Keratinocyte (primary cell): Measurements from ENCODE around the gene PLEKHG5. TPM values are rescaled to one million over a fixed set of nuclear protein-coding genes. Genes with fewer than 3 reads are reported as not detected.
A peak's percentile ranks its signal among the peaks of the same experiment; 100 is the strongest.

ENCODE experiments used
- DNase-seq: peaks from one replicate; pipeline ENCODE4 v3.0.0-alpha.2; 2011; ENCODE audit warnings: low read depth, missing footprints, low spot score
- FAIRE-seq: peaks from 2 replicates; lab custom pipeline; 2011; peaks lifted over from hg19 to GRCh38; lab: Jason Lieb, UNC
- H2AFZ ChIP-seq: 2 replicates; pipeline ENCODE4 v1.6.0; 2012; ENCODE audit warnings: low read length, control low read depth, inconsistent platforms; ENCODE audit not compliant: control insufficient read depth
- H3K27ac ChIP-seq: 2 replicates; pipeline ENCODE4 v1.5.1; 2011; ENCODE audit warnings: low read length; ENCODE audit not compliant: control insufficient read depth, insufficient read depth
- H3K27me3 ChIP-seq: 3 replicates; pipeline ENCODE4 v1.6.0; 2011; ENCODE audit warnings: low read length; ENCODE audit not compliant: control insufficient read depth, insufficient read depth; ENCODE audit errors: extremely low read depth
- H3K36me3 ChIP-seq, 2 experiments: 2 replicates in 1 of 2; 3 replicates in 1 of 2; pipeline ENCODE4 v1.5.1; 2011; ENCODE audit warnings: low read length in 2 of 2, mild to moderate bottlenecking in 1 of 2; ENCODE audit not compliant: control insufficient read depth in 2 of 2, insufficient read depth in 2 of 2; ENCODE audit errors: extremely low read depth in 1 of 2
- H3K4me1 ChIP-seq: 3 replicates; pipeline ENCODE4 v1.5.1; 2011; ENCODE audit warnings: low read length; ENCODE audit not compliant: control insufficient read depth, insufficient read depth; ENCODE audit errors: extremely low read depth
- H3K4me2 ChIP-seq: 3 replicates; pipeline ENCODE4 v1.6.0; 2011; ENCODE audit warnings: low read depth, low read length; ENCODE audit not compliant: control insufficient read depth, insufficient read depth; ENCODE audit errors: extremely low read depth
- H3K4me3 ChIP-seq, 3 experiments: fragments of 200-600 bp in 1 of 3; sonication (generic) in 1 of 3; 2 replicates in 2 of 3; 3 replicates in 1 of 3; pipeline ENCODE4 v1.5.1; 2011 to 2016; ENCODE audit warnings: low read length in 3 of 3, mild to moderate bottlenecking in 3 of 3, control low read depth in 2 of 3, inconsistent platforms in 1 of 3, low read depth in 1 of 3, mixed read lengths in 1 of 3, mixed run types in 1 of 3, moderate library complexity in 1 of 3; ENCODE audit not compliant: control insufficient read depth in 2 of 3, insufficient read depth in 2 of 3; ENCODE audit errors: extremely low read depth in 1 of 3
- H3K79me2 ChIP-seq: 2 replicates; pipeline ENCODE4 v1.6.0; 2012; ENCODE audit warnings: low read length; ENCODE audit not compliant: control insufficient read depth, insufficient read depth
- H3K9ac ChIP-seq: 3 replicates; pipeline ENCODE4 v1.6.0; 2011; ENCODE audit warnings: low read length; ENCODE audit not compliant: control insufficient read depth, insufficient read depth; ENCODE audit errors: extremely low read depth
- H3K9me1 ChIP-seq: 3 replicates; pipeline ENCODE4 v1.6.0; 2011; ENCODE audit warnings: low read length; ENCODE audit not compliant: control insufficient read depth, insufficient read depth; ENCODE audit errors: extremely low read depth
- H3K9me3 ChIP-seq: 2 replicates; pipeline ENCODE4 v1.5.1; 2012; ENCODE audit warnings: low read depth, low read length; ENCODE audit not compliant: control insufficient read depth
- H4K20me1 ChIP-seq: 3 replicates; pipeline ENCODE4 v1.6.0; 2011; ENCODE audit warnings: low read length; ENCODE audit not compliant: control insufficient read depth, insufficient read depth; ENCODE audit errors: extremely low read depth
- CTCF ChIP-seq, 3 experiments: IDR thresholded peaks in 1 of 3; conservative IDR thresholded peaks in 1 of 3; optimal IDR thresholded peaks in 1 of 3; 2 replicates in 2 of 3; 3 replicates in 1 of 3; pipeline versions ENCODE3 to v1.5.1; 2011; ENCODE audit warnings: low read length in 3 of 3, mild to moderate bottlenecking in 3 of 3, moderate library complexity in 2 of 3, control low read depth in 1 of 3, inconsistent platforms in 1 of 3; ENCODE audit not compliant: insufficient read depth in 2 of 3; ENCODE audit errors: extremely low read depth in 1 of 3
- EZH2 ChIP-seq: IDR thresholded peaks from one replicate; pipeline ENCODE4 v1.6.1; 2012; ENCODE audit warnings: inconsistent platforms, mild to moderate bottlenecking, low read length, moderate library complexity
- dilution Hi-C: fragments of 300-500 bp; cut with MboI; formaldehyde crosslinking; loops from one replicate; pipeline ENCODE4 v1.7.0; 2020; ENCODE audit warnings: low sequenced_read_pairs; ENCODE audit not compliant: extremely low pct_ligation_motif_present
- polyA plus RNA-seq, 5 experiments: library from polyadenylated mRNA; depleted of rRNA in 3 of 5; stranded (reverse) in 3 of 5; stranded (forward) in 1 of 5; unstranded in 1 of 5; fragments of >200 nt; gene quantifications; 1 replicate in 1 of 5; 2 replicates in 3 of 5; 3 replicates in 1 of 5; pipeline versions ENCODE4 v1.2.1 to v1.2.3, GENCODE V29; 2011 to 2012; ENCODE audit warnings: missing spikeins in 2 of 5, low read depth in 1 of 5, low replicate concordance in 1 of 5

Gene PLEKHG5
- polyA plus RNA-seq, 1 donor (not counting 4 experiments of a cell fraction or from before 2014, with no cell fraction given), result 11.8 TPM

GRCh38 chr1:6423321-6423999 lies 68.0 kb downstream of the PLEKHG5 start:
- Histone ChIP-seq H3K27ac (no peak overlapping the region), H3K4me3 (peak overlapping the region in 1 of 3 experiments; percentile 46), H2AFZ (peak overlapping the region; percentile 60), H3K36me3 (no peaks in the 10 kb centered on the region), H4K20me1 (no peaks in the 10 kb centered on the region), H3K9me3 (no peaks in the 10 kb centered on the region), H3K9me1 (no peaks in the 10 kb centered on the region), H3K79me2 (peaks cover 7% of the 10 kb centered on the region), H3K4me1 (peaks cover 63% of the 10 kb centered on the region), H3K4me2 (peak overlapping the region; percentile 73), H3K27me3 (peaks cover 18% of the 10 kb centered on the region), H3K9ac (peak overlapping the region; percentile 58)
- dilution Hi-C loops, result no loop called here
- FAIRE-seq (peak; percentile 78), DNase-seq (no peak)
- TF ChIP-seq EZH2, result no peak
- peak; percentile 89 to 97 (median 94) for TF ChIP-seq CTCF (optimal IDR thresholded peaks at IDR 0.05 in 1 of 3, IDR thresholded peaks at IDR 0.05 in 1 of 3, conservative IDR thresholded peaks at IDR 0.05 in 1 of 3; ENCODE audit: extremely low read depth in 1 of 3, insufficient read depth in 2 of 3, low read length in 3 of 3)

GRCh38 chr1:6421266-6421665 lies 70.2 kb downstream of the PLEKHG5 start:
- no peak overlapping the region for H3K27ac ChIP-seq
- peaks cover 18% of the 10 kb centered on the region for H3K27me3 ChIP-seq
- no peak for DNase-seq
- no peak overlapping the region for H3K4me3 ChIP-seq
- H2AFZ ChIP-seq, result no peak overlapping the region
- H3K4me1 ChIP-seq, result peaks cover 68% of the 10 kb centered on the region
- FAIRE-seq, result no peak
- no peaks in the 10 kb centered on the region for H4K20me1 ChIP-seq
- no peak overlapping the region for H3K4me2 ChIP-seq
- no peaks in the 10 kb centered on the region for H3K36me3 ChIP-seq
- dilution Hi-C loops, result no loop called here
- TF ChIP-seq CTCF (optimal IDR thresholded peaks at IDR 0.05 in 1 of 3, IDR thresholded peaks at IDR 0.05 in 1 of 3, conservative IDR thresholded peaks at IDR 0.05 in 1 of 3; ENCODE audit: extremely low read depth in 1 of 3, insufficient read depth in 2 of 3, low read length in 3 of 3) (no peak), EZH2 (no peak)
- H3K9ac ChIP-seq, result no peak overlapping the region
- no peaks in the 10 kb centered on the region for H3K9me1 ChIP-seq
- H3K79me2 ChIP-seq, result peaks cover 16% of the 10 kb centered on the region
- no peaks in the 10 kb centered on the region for H3K9me3 ChIP-seq
